Renal cortical epithelial cell (primary cell): Measurements from ENCODE around the gene SLC49A3. TPM values are rescaled to one million over a fixed set of nuclear protein-coding genes. Genes with fewer than 3 reads are reported as not detected.
"Not testable (repeated sequence)": the region's sequence is repeated elsewhere in the genome, so short reads cannot be mapped to it uniquely, and the experiment has no call there.

Source experiments
- DNase-seq: peaks from one replicate; pipeline ENCODE4 v3.0.0-alpha.2; 2011; ENCODE audit warnings: low read depth
- total RNA-seq: library from RNA; depleted of rRNA; stranded (reverse); fragments of >200 nt; gene quantifications from 2 replicates; pipeline ENCODE4 v1.2.3, GENCODE V29; 2014

The SLC49A3 gene
- total RNA-seq, 1 donor from 2014 or later = 3.7 TPM

DNA sequence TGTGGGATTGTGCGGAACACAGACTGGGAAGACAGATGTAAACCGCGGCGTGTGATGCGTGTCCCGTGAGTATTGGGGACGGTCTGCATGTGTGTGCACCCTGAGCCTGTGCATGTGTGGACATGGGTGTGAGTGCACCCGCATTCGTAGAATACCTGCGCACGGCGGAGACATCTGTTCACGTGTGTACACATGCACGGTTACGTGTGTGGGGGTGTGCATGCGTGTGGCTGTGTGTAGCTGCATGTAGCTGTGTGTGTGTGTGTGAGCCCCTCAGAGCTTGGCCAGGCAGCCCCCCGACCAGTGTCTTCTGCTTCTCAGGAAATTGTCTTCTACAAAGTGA is 34.5 kb downstream of the SLC49A3 start:
- no peak for DNase-seq

DNA sequence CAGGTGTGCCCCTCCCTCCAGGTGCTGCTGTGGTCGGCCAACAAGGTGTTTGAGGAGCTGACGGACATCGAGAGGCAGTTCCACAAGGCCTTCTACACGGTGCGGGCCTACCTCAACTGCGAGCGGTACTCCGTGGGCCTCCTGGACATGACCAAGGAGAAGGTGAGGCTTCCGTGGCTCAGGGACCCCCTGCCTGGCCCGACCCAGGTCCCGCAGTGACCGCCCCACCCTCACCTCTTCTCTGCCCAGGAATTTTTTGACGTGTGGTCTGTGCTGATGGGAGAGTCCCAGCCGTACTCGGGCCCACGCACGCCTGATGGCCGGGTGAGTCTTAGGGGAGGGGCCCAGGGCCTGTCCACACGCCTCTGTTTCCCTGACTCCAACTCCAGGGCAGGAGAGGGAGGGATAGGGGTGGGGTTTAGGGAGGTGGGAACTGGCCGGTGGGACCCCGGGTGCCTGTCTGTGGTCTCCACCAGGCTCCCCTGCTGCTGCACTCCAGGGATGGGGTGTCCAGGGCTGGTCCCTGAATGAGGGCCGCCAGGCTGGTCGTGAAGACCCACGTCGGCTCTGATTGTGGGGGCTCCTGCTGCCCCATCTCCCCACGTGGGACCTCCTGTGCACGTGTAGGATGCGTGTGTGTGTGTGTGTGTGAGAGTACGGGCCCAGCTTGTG is 35.0 kb downstream of the SLC49A3 start:
- DNase-seq = no peak

DNA sequence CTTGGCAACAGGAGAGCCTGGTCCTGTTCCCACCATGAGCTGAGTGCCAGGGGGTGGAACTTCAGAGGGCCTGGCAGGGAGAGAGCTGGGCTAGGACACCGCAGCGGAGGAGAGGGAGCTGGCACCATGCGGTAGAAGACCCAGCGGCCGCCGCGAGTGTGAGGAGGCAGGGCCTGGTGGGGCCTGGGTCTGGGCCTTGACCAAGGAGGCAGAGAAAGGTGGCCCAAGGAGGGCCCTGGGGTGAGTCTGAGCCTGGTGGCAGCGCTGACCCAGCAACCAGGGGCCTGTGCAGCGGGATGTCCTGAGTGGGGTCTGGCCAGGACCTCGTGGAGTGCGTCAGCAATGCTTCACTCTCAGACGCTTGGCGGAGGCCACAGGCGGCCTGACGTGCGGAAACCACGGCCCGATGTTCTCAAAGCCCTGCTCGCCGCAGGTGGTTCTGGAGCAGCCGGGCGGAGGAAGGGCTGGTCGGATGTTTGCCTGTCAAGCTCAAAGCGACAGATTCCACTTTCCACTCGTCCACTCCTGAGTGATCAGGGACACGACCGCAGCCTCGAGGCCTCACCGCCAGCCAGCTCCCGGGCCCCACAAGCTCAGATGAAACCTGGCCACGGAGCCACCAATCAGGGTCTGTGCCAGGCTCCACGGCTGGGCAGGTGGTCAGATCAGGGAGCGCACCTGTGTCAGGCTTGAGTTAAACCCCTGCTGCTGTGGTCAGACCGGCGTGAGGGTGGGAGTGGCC is 35.7 kb downstream of the SLC49A3 start:
- DNase-seq = no peak

DNA sequence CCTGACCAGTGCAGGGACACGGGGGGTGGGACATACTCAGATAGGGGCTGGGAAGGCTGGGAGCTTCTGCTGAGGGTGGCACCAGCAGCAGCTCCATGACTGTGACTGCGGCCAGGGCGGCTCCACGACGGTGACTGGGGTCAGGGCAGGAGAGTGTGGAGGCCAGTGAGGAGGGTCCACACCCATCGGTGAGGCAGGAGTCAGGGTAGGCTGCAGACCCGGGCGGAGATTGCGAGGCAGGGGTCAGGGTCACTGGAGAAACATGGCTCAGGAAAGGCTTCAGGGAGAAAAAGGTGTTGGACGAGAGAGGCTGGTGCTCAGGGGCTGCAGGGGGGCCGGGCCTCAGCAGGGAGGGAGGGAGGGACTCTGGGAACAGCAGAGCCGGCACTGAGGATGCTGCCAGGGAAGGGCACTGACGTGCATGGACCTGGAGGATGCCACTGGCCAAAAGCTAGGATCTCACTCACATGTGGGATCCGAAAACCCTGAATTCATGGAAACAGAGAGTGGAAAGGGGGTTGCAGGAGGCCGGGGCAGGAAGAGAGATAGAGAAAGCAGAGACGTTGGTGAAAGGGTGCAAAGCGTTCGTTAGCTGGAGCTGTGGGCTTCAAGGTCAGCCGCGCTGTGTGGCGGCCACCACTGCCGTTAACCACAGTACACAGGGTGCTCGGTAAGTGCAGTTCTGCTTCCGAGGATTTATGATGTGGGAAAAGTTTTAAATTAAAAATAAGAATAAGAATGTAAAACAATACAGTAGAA is 36.9 kb downstream of the SLC49A3 start:
- no peak for DNase-seq

DNA sequence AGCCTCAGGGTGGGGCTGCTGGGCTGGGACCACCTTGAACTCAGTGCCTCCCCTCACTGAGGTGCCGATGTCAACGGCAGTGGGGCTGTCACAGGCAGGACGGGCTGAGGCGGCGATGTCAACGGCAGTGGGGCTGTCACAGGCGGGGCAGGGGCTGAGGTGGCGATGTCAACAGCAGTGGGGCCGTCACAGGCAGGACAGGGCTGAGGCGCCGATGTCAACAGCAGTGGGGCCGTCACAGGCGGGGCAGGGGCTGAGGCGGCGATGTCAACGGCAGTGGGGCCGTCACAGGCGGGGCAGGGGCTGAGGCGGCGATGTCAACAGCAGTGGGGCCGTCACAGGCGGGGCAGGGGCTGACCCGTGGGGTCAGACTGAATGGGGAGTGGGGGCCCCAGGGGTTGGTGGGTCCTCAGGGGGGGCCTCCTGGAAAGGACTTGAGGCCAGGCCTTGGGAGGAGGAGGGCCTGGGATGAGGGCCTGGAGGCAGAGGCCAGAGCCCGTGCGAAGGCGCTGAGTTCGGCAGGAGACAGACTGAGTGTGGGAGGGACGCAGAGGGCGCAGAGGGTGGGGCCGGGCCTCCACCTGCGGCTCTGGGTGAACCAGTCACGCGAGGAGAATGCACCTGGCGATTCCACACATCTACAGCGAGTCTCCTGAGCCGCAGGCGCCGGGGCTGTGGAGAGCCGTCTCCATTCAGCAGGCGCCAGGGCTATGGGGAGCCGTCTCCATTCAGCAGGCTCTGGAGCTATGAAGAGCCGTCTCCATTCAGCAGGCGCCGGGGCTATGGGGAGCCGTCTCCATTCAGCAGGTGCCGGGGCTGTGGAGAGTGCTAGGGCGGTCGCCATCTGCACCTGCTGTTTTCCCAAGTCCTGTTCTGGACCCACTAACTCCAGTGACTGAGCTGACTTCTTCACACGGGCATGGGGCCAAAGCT is 37.7 kb downstream of the SLC49A3 start:
- no peak for DNase-seq

DNA sequence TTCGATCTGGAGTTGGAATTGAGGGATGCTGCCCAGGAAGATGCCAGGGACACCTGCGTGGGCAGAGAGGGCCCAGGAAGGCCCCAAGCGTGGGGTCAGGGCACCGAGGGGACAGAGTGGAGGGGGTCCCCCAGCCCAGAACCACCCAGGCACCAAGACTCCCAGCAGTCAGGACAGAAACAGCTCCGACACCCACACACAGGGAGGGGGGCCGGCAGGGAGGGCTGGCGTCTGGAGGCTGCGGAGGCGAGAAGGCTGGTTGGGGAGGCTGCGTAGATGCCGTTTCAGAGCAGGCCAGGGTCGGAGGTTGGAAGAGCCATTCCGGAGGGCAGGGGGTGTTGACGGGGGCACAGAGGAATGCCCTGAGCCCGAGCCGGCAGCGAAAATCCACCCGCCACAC is 38.5 kb downstream of the SLC49A3 start:
- DNase-seq = no peak

DNA sequence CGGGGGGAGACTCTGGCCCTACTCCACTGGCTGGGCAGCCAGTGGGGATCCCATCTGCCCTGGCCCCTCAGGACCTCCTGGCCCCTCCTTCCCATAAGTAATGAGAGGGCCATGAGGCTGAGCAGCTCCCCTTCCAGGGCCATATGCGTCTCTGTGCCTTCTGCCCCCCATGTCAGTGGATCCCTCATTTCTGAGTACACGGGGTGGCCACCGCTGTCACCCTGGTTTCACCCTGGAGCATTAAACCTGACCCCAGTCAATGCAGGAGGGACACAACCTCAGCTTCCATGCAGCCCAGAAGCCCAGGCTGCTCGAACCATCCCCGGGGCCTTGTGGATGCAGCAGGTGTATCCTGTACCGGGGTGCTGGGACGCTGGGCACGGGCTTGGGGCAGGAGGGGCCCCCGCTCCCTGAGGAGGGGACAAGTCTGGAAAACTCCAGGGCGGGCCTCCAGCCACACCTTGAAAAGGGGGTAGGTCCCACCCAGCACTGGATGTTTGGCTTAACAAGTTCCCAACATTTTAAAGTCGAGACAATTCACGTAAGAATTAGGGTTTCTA is 39.1 kb downstream of the SLC49A3 start:
- DNase-seq = no peak

DNA sequence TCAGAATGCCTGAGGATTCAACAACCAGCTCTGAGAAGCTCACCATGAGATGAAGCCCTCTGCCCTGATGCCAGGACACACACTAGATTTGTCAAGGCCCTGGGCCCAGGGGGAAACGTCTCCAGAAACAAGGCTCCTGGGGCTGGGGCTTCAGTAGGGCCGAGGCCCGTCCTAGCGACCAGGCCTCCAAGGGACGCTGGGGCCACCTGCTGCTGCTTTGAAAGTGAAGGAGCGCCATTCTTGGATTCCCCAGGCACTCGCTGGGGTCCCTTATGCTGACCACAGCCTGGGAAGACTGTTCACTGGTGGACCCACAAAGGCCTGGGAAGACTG is 39.7 kb downstream of the SLC49A3 start:
- no peak for DNase-seq

DNA sequence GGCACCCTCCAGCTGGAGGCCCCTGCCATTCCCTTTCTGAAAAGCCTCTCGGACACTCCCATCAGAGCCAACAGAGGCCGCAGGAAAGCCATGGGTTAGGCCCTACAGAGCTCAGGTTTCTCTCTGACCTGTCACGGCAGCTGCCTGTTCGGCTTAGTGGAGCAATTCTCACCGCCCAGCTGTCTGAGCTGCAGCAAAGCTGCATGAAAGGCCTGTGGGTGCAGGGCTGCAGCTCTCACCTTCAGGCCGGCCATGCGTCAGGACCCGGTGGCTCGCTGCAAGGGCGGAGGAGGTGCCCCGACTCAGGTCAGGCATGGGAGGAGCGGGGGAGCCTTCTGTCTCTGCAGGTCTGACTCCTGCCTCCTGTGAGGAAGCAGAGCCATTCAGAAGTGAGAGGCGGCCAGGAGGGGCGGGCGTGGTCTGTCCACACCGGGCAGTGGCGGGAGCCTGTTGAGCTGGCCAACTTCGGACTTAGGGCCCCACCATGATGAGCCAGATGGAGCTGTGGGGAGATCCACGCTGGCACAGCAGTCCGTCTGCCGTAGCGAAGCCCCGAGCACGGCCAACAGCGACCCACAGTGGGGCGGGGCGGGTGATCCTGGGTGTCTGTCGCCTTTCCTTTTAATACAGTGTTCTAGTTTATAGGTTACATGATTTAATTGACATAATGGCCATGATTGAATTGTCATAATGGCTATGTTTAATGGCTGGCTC is 40.2 kb downstream of the SLC49A3 start:
- DNase-seq = no peak

DNA sequence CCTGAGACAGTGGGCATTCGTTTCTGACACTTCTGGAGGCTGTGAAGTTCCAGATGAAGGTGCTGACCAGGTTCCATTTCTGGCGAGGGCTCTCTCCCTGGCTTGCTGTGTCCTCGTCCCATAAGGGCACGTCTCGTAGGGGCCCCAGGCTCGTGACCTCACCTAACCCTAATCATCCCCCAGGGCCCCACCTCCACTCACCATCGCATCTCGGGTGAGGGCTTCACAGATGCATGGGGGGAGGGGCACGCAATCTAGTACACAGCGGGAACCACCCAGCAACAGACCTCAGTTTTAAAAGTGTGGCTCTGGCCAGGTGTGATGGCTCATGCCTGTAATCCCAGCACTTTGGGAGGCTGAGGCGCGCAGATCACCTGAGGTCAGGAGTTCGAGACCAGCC is 41.5 kb downstream of the SLC49A3 start:
- no peak for DNase-seq

DNA sequence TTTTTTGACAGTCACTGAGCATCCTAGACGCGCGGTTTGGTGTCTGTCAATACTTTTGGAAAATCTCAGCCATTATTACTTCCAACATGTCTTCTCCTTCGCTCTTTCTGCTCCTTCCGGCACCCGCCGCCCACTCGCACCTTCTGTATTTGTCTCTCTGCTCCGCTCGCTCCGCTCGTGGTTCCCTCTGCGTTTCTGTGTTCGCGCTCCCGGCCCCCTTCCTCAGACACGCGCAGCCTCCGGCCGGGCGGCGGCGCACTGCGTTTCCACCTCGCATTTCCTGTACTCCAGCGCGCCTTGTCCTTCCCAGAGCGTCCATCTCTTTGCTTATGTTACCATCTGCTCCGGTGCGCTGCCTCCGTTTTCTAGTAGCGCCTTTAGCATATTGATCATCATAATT is 42.5 kb downstream of the SLC49A3 start:
- no peak for DNase-seq

DNA sequence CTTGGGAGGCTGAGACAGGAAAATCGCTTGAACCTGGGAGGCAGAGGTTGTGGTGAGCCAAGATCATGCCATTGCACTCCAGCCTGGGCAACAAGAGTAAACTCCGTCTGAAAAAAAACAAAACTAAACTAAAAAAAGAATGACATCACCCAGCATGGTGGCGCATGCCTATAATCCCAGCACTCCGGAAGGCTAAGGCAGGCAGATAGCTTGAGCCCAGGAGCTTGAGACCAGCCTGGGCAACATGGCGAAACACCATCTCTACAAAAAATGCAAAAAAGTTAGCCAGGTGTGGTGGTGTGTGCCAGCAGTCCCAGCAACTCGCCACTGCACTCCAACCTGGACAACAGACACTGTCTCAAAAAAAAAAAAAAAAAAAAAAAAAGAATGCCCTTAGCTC is 46.6 kb downstream of the SLC49A3 start:
- DNase-seq = not testable (repeated sequence)

DNA sequence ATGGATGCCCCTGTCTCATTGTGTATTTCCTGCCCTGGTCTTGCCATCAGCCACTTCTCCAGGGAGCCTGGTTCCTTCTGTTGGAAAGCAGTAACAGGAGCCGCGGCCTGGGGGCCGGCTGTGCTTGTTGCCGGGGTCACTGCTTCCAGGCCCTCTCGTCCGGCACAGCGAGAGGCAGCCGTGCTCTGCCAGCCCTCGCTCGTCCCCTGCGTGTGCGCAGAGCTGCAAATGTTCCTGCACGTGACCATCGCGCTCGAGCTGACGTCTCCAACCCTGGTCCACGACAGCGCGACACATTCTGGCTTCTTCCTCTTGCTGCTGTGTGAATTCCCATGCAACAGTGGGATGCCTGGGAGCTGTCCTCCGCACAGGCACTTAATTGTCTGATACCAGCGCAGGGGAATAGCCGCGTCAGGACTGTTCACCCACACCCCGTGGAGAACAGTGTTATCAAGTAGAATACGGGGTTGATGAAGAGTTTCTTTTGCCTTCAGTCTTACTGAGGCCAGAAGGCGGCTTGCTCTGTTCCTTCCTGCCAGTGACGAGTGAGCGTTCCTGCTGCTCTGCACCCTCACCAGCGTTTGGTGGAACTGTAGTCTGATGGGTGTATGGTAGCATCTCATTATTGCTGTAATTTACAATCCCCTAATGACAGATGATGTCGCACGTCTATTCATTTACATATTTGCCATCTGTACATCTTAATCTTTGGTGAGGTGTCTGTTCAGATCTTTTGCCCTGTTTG is 51.2 kb downstream of the SLC49A3 start:
- no peak for DNase-seq

DNA sequence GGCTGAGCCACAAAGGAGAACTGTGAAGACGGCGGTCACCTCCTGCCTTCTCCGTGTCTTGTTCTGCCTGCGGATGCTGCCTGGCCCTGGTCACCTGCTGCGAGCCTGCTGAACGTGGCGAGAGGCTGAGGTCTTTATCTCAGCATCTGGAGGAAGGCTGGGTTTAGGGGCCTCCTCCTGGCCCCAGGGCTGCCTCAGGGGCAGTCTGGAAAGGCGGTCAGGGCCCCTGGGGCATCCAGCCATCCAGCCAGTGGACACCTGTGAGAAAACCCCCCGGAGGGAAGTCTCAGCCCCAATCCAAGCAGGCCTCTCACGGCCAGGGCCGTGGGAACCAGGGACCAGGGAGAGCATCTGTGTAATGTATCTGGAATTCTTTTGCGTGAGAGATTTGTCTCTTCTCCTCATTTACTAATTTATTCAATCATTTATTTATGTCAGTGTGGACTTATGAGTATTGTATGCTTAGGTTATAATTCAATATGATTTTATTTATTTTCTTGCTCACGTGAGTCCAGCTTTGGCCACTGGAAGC is 52.3 kb downstream of the SLC49A3 start:
- no peak for DNase-seq

DNA sequence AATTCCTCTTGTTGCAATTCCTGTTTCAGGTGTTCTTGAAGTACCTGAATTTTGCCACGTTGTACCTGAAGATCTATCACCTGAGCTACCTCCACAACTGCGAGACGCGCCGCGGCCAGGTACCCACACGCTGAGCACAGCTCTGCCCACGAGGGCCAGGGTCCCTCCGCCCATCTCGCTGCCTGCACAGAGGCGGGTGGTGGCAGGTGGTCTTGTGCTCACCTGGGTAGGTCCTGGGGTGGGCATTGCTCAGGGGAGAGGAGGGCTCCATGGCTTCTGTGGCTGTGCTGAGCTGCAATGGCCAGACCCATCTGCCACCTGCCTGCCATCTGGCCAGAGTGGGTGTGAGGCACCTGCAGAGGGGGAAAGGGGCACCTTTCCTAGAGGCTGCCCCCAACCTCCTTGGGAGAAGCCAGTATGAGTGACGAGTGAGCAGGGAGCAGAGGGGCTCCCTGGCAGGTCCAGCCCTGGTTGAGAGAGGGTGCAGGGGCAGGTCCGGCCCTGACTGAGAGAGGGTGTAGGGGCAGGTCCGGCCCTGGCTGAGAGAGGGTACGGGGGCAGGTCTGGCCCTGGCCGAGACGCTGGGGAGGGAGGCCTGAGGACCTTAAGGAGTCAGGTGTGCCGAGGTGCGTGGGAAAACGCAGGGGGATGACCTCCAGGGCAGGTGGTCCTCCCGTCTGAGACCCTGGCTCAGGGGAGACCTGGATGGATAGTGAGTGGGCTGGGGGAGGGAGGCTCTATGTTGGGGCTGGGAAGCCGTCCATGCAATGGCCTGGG is 52.9 kb downstream of the SLC49A3 start:
- DNase-seq = no peak

DNA sequence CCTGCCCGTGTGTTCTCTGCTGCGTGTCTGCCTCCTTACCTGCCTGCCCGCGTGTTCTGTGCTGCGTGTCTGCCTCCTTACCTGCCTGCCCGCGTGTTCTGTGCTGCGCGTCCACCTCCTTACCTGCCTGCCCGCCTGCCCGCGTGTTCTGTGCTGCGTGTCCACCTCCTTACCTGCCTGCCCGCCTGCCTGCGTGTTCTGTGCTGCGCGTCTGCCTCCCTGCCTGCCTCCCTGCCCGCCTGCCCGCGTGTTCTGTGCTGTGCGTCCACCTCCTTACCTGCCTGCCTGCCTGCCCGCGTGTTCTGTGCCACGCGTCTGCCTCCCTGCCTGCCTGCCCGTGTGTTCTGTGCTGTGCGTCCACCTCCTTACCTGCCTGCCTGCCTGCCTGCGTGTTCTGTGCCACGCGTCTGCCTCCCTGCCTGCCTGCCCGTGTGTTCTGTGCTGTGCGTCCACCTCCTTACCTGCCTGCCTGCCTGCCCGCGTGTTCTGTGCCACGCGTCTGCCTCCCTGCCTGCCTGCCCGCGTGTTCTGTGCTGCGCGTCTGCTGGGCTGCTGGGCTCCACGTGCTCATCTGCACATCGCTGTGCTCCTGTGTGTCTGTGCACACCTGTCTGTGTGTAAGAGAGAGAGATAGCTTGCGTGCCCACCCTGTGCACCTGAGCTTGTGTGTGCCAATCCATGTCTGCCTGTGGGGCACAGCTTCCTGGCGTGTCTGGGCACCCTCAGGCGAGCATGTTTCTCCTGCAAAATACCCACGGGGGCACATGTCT is 53.7 kb downstream of the SLC49A3 start:
- not testable (repeated sequence) for DNase-seq

DNA sequence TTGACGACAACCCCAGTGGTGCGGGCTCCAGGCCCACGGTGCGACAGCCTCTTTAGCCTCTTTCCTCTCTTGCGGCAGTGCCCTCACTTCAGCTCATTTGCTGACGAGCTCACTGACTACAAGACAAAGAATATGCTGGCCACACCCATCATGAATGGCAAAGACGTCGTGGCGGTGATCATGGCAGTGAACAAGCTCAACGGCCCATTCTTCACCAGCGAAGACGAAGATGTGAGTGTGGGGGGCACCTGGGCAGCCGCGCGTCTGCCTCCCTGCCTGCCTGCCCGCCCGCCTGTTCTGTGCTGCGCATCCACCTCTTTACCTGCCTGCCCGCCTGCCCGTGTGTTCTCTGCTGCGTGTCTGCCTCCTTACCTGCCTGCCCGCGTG is 54.4 kb downstream of the SLC49A3 start:
- DNase-seq = no peak

DNA sequence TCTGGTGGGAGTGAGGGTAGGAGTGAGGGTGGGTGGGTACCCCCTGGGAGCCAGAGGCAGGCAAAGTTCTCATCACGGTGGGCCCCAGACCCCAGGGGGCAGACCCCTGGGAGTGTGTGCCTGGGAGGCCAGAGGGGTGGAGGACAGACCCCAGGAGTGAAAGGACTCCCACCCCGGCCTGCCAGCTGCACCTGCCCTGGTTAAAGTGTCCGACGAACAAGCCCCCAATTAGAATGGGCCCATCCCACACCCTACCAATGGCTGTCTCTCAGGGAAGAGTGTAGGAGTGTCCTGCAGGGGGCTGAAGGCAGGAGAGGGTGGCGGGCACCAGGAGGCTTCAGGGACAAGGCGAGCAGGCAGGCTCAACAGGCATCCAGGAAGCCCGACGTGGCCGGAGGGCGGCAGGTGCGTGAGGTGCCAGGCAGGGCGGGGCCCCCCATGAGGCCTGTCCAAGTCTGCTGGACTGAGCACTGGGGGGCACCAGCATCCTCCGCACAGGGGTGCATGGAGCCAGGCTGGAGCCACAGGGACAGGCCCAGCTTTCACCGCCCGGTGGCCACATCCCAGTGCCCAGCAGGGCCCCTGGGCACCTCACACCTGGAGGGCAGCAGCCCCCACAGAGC is 54.9 kb downstream of the SLC49A3 start:
- DNase-seq = no peak
